Cardiac muscle cell (in vitro differentiated cells and primary cell): ENCODE measurements around the gene YRDC. TPM values are rescaled to one million over a fixed set of nuclear protein-coding genes. Genes with fewer than 3 reads are reported as not detected.

ENCODE experiments used
- DNase-seq, 2 donors: peaks; one replicate each; pipeline versions ENCODE4 v3.0.0 to v3.0.0-alpha.2; 2010 to 2017; ENCODE audit warnings: low read depth in 1 of 2, low spot score in 1 of 2
- H3K27ac ChIP-seq: fragments of 200-600 bp; sonication (generic); 2 replicates; pipeline ENCODE4 v1.5.1; 2016
- H3K27me3 ChIP-seq: fragments of 200-600 bp; sonication (generic); 2 replicates; pipeline ENCODE4 v1.6.0; 2016; ENCODE audit warnings: control low read depth
- H3K36me3 ChIP-seq: fragments of 200-600 bp; sonication (generic); 2 replicates; pipeline ENCODE4 v1.5.1; 2016; ENCODE audit warnings: control low read depth
- H3K4me1 ChIP-seq: fragments of 200-600 bp; sonication (generic); 2 replicates; pipeline ENCODE4 v1.8.1; 2017; ENCODE audit warnings: low read depth, mild to moderate bottlenecking, mixed run types
- H3K4me3 ChIP-seq: fragments of 200-600 bp; sonication (generic); 2 replicates; pipeline ENCODE4 v1.5.1; 2016; ENCODE audit warnings: mild to moderate bottlenecking
- H3K9me3 ChIP-seq: fragments of 200-600 bp; sonication (generic); 2 replicates; pipeline ENCODE4 v1.5.1; 2017; ENCODE audit warnings: low read depth, mild to moderate bottlenecking, control low read depth
- CTCF ChIP-seq: IDR thresholded peaks from 2 replicates; pipeline ENCODE4 v1.5.1; 2012; ENCODE audit warnings: low read depth, mild to moderate bottlenecking, low read length
- polyA plus RNA-seq: library from polyadenylated mRNA; unstranded; fragments of >200 nt; fragmentation: Nextera tagmentation; extraction: Ambion mirVana; gene quantifications from 2 replicates; pipeline ENCODE4 v1.2.1, GENCODE V29; 2016
- total RNA-seq: library from RNA; depleted of rRNA; stranded (reverse); fragments of >200 nt; gene quantifications from 2 replicates; pipeline ENCODE4 v1.2.3, GENCODE V29; 2016

The YRDC gene
- total RNA-seq: 9.7 and 17.2 TPM in 2 replicates
- polyA plus RNA-seq: 20.0 and 22.2 TPM in 2 replicates

GRCh38 chr1:37807555-37808368 lies at the start of gene YRDC, which contains the start of gene C1orf122:
Gene YRDC, minus strand, starts transcription at chr1:37808208. Its CDS starts 28 bp downstream, at chr1:37808180.
Gene C1orf122, plus strand, starts transcription at chr1:37807790. Its CDS starts 615 bp downstream, at chr1:37808405.
- Histone ChIP-seq H3K36me3 (peaks cover 26% of the 10 kb centered on the region), H3K9me3 (no peaks in the 10 kb centered on the region), H3K4me1 (peaks cover 5% of the 10 kb centered on the region), H3K27me3 (no peaks in the 10 kb centered on the region), H3K4me3 (peak within 1 kb of the TSS; percentile 56), H3K27ac (peak within 1 kb of the TSS; percentile 90)
- TF ChIP-seq CTCF: no peak
- peak; percentile 95 to 97 for DNase-seq

- Histone ChIP-seq H3K27ac (no peak overlapping the region), H3K4me3 (no peak overlapping the region), H3K27me3 (no peaks in the 10 kb centered on the region), H3K9me3 (no peaks in the 10 kb centered on the region), H3K36me3 (no peaks in the 10 kb centered on the region), H3K4me1 (peaks cover 7% of the 10 kb centered on the region)
- TF ChIP-seq CTCF: no peak
- DNase-seq: no peak
Observed at GRCh38 chr1:37854406-37854805, 46.4 kb upstream of the YRDC start.

GRCh38 chr1:37853157-37853556 lies 45.1 kb upstream of the YRDC start:
- no peaks in the 10 kb centered on the region for H3K36me3 ChIP-seq

GRCh38 chr1:37851782-37852210 lies 43.8 kb upstream of the YRDC start:
- Histone ChIP-seq H3K36me3 (no peaks in the 10 kb centered on the region), H3K27ac (no peak overlapping the region), H3K4me1 (no peaks in the 10 kb centered on the region), H3K4me3 (no peak overlapping the region), H3K27me3 (no peaks in the 10 kb centered on the region), H3K9me3 (no peaks in the 10 kb centered on the region)
- DNase-seq: peak in 1 of 2 donors; percentile 22
- TF ChIP-seq CTCF: no peak

More at GRCh38 chr1:37853157-37853556, 45.1 kb upstream of the YRDC start:
- Histone ChIP-seq H3K27ac (no peak overlapping the region), H3K4me3 (no peak overlapping the region), H3K9me3 (no peaks in the 10 kb centered on the region), H3K27me3 (no peaks in the 10 kb centered on the region), H3K4me1 (peaks cover under 1% of the 10 kb centered on the region)
- DNase-seq: no peak
- TF ChIP-seq CTCF: no peak

- Histone ChIP-seq H3K4me1 (no peaks in the 10 kb centered on the region), H3K27me3 (no peaks in the 10 kb centered on the region), H3K4me3 (no peak overlapping the region), H3K27ac (no peak overlapping the region), H3K36me3 (no peaks in the 10 kb centered on the region), H3K9me3 (no peaks in the 10 kb centered on the region)
- no peak for DNase-seq
- TF ChIP-seq CTCF: no peak
Observed at GRCh38 chr1:37851262-37851661, 43.3 kb upstream of the YRDC start.
